Stimulated activated CD4-positive, alpha-beta T cell treated with anti-CD3 and anti-CD28 coated beads, Interleukin-12 subunit alpha, Interleukin-12 subunit beta, amount 100 ng/mL, for 4 hours (primary cell): ENCODE data around the gene UGT2B10.

ENCODE experiments used
- DNase-seq: peaks from one replicate; pipeline ENCODE4 v3.0.0-alpha.2; 2020

UGT2B10 gene

DNA sequence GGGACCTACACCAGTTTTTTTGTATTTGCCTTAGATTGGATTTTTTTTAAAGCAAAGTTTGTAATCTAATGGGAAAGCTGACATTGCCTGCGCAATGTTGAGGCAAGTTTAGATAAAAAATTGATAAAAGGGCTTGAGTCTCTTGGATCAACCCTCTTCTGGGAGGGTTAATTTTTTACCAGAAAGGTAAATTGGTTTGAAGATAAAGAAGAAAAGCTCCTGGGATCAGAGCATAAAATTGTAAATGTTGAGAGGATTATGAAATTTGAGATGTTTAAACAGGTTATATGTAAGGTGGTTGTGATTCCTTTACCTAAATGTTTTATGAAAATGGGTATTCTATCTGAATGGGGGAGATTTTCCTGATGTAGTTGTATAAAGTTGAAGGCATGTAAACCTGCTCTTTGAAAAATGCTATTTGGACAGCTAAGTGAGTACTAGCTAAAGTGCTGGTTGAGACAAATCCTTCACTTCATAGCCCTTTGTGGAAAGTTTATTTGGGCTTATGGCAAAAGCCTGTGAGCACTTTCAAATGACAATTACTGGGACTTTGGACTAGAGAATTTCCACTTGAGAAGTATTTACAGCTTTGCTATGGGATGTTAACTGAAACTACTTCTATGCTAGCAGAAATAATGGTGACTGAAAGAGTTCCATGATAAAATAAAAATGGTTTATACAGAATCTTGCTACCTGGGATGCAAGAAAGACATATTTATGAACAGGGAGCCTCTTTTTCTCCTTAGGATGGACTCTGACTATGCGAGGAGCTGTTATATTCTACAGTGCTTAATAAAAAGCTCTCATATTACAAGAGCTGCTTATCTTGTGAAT is 56.2 kb downstream of the UGT2B10 start:
- no peak for DNase-seq

DNA sequence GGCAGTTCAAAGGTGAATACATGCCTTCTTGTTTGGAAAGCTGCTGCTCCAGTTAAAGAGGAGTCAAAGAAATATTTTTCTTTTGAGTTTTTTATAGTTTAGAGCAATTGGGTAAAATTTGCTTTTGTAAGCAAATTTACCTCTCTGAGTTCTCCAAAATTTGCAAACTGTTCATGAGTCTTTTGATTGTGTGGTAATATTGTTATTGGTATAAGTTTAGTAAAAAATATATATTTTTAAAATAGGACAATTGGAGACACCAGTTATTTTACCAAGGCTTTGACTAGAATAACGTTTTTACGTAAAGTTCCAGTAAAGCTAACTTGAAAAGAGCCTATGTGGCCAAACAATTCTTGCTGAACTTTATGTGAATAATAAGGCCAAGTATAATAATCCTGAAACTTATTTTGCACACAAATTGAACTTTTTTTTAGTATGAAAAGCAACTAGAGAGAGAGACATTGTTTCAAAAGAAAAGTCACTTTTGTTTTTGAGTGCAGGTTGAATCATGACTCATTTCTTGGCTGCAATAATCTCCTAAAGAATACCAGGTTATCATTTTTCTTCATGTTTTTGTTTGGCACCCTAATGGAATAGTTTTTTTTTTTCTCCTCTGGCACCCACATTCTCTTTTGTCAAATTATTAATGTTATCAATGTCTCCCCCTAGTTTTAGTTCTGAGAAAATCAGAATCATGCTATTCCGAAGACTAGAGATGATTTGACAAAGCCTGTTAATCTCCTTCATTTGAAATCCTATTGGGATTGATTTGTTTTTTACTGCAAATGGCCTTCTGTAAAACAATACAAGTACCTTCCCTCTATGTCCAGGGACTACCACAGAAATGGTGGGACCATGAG is 57.1 kb downstream of the UGT2B10 start:
- no peak for DNase-seq

DNA sequence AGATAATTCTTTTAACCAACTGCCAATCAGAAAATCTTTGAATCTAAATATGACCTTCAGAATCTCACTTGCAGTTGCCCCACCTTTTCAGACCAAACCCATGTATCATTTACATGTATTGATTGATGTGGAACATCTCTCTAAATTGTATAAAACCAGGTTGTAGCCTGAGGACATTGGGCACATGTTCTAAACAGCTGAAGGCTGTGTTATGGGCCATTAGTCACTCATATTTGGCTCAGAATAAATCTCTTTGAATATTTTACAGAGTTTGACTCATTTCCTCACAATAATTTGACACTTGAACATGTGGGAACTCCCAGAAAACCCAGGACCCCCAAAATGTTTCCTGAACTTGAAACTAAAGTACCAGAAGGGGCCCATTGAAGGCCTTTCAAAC is 58.7 kb downstream of the UGT2B10 start:
- no peak for DNase-seq

DNA sequence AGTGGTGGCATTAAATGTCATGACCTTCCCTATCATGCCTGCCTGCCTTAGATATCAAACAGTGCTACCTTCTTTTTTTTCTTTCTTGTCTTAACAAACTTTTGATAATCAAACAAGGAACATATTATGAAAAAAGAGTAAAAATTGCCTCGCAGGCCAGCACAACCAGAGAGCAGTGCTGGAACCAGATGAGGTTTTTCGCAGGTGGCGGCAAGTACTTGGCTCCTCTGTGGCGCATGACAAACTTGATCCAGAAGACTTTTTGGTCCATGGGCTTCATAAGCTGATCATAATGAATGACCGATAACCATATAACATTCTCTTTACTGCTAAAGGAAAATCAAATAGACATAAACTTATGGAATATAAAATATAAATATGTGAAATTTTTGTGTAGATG is 61.8 kb downstream of the UGT2B10 start:
- DNase-seq = no peak

DNA sequence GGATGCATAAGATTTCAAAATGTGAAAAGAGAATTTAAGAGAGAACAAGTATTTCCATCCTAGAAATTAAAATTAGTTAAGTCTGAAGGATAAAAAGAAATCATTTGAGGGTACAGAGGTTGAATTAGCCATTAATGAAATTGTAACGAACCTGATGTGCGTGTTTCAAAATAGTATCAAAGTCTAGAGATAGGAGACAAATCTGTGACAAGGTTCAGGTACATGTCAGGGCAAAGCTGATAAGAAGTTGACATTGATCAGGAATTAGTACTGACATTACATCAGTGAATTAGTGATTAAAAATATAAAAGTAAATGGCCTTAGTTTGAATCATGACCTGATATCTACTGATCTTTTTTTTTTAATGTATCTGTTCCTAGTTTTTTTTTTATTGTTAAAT is 62.3 kb downstream of the UGT2B10 start:
- no peak for DNase-seq
